GM18861 (cell line): ENCODE measurements around the gene TMPRSS5.
"Not testable (repeated sequence)": the region's sequence is repeated elsewhere in the genome, so short reads cannot be mapped to it uniquely, and the experiment has no call there.

Experiments
- ATAC-seq: cut with Tn5 transposase; IDR thresholded peaks from one replicate; pipeline ENCODE4 v1.9.1; 2021; ENCODE audit not compliant: unreplicated experiment

The TMPRSS5 gene

GRCh38 chr11:113705871-113706655, at the start of gene TMPRSS5:
TMPRSS5 (minus strand) TSS chr11:113706308; CDS start chr11:113706224, 84 bp downstream.
- ATAC-seq = no peak

- no peak for ATAC-seq
Observed at GRCh38 chr11:113752932-113753331, 46.8 kb upstream of the TMPRSS5 start.

GRCh38 chr11:113736323-113736722, 30.2 kb upstream of the TMPRSS5 start:
- no peak for ATAC-seq

GRCh38 chr11:113732092-113732491, 26.0 kb upstream of the TMPRSS5 start:
- ATAC-seq = no peak

- ATAC-seq = no peak
Observed at GRCh38 chr11:113730887-113731726, 25.0 kb upstream of the TMPRSS5 start.

- no peak for ATAC-seq
Observed at GRCh38 chr11:113729456-113729855, 23.3 kb upstream of the TMPRSS5 start.

- no peak for ATAC-seq
Observed at GRCh38 chr11:113728814-113729213, 22.7 kb upstream of the TMPRSS5 start.

GRCh38 chr11:113725913-113726312, 19.8 kb upstream of the TMPRSS5 start:
- ATAC-seq = no peak

- no peak for ATAC-seq
Observed at GRCh38 chr11:113725407-113725806, 19.3 kb upstream of the TMPRSS5 start.

- no peak for ATAC-seq
Observed at GRCh38 chr11:113724778-113725177, 18.7 kb upstream of the TMPRSS5 start.

GRCh38 chr11:113723787-113724186, 17.7 kb upstream of the TMPRSS5 start:
- ATAC-seq = no peak

GRCh38 chr11:113722934-113723333, 16.8 kb upstream of the TMPRSS5 start:
- no peak for ATAC-seq

- no peak for ATAC-seq
Observed at GRCh38 chr11:113722221-113722620, 16.1 kb upstream of the TMPRSS5 start.

GRCh38 chr11:113721462-113722066, 15.5 kb upstream of the TMPRSS5 start:
- ATAC-seq = no peak

GRCh38 chr11:113720478-113720877, 14.4 kb upstream of the TMPRSS5 start:
- ATAC-seq = not testable (repeated sequence)

GRCh38 chr11:113715882-113716625, 9.9 kb upstream of the TMPRSS5 start:
- no peak for ATAC-seq

- ATAC-seq = no peak
Observed at GRCh38 chr11:113715273-113715672, 9.2 kb upstream of the TMPRSS5 start.

GRCh38 chr11:113710989-113711388, 4.9 kb upstream of the TMPRSS5 start:
- ATAC-seq = no peak

GRCh38 chr11:113703551-113703950, 2.6 kb downstream of the TMPRSS5 start:
- ATAC-seq = not testable (repeated sequence)

- no peak for ATAC-seq
Observed at GRCh38 chr11:113701491-113701890, 4.6 kb downstream of the TMPRSS5 start.

- no peak for ATAC-seq
Observed at GRCh38 chr11:113698515-113698914, 7.6 kb downstream of the TMPRSS5 start.
